Amniotic epithelial cell (primary cell): Measurements from ENCODE around the gene AVPR1B.

Experiments
- DNase-seq: peaks from one replicate; pipeline ENCODE4 v3.0.0-alpha.2; 2010; ENCODE audit warnings: low read depth

Gene AVPR1B

GRCh38 chr1:206112600-206113301 lies 4.4 kb downstream of the AVPR1B start:
- no peak for DNase-seq

- peak; percentile 60 for DNase-seq
Measured at GRCh38 chr1:206111271-206111927, 5.8 kb downstream of the AVPR1B start.

DNA sequence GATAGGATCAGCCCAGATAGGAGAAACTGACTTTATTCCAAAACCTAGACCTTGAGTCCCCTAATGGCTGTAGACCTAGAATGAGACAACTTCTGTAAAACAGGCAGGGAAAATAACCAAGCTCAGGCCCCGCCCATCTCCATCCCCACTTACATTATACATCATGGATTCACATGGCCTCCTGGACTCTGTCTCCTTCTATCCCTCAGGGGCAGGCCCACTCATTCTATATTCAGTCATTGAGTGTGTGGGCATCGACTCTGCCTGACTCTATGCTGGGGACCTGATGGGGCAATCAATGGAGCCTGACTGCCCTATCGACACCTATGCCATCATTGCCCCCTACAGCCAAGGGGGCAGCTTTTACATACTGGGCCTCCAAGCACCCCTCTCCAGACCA lies 6.4 kb downstream of the AVPR1B start:
- DNase-seq = no peak

DNA sequence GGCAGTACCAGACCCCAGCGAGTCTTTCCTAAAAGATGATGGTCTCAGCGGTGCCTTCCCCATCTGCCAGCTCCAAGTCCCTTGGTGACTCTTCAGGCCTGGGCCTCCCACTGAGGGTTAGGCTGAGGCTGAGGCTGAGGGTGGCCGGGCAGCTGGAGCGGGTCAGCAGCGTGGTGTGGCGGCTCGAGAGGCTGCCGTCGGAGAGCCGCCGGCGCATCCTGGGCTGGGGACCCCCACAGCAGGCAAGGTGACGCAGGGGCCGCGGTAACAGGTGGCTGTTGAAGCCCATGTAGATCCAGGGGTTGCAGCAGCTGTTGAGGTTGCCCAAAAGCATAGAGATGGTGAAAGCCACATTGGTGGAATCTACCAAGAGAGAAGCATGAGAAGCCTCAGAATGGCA lies 7.0 kb downstream of the AVPR1B start:
- DNase-seq = no peak

DNA sequence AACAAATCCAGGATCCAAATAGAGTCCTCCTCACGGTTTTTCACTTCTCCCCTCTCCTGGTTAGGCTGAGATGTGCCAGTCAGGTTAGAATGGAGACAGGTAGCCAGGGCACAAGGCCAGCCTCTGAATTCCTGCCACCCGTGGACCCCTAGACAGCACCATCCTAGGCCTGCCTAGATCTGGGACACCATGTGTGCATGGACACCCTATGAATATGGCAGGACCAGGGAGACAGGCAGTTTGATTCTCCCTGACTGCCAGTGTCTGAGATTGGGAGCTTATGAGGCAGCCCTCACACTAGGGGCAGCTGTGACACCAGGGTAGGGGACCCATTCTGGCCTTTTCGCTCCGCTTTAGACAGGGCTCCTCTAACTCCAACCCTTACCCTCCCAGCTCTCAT lies 7.5 kb downstream of the AVPR1B start:
- no peak for DNase-seq

DNA sequence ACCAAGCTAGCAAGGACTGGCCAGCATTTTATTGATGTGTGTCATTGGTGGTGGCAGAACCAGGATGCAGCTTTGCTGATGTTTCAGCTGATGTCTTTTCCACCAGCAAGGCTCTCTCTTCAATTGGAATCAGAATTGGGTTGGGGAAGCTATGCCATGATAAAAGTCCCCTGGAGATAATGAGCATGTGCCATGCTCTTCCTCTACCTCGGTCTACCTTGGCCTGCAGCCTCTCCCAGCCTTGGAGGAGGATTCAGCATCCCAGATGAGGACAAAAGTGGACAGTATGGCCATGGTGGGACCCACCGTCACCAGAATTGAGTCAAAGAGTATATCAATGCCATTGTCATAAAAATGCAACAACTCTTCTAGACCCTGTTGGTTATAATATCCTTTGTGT lies 8.6 kb downstream of the AVPR1B start:
- no peak for DNase-seq

- DNase-seq = no peak
Measured at GRCh38 chr1:206107168-206107544, 10.0 kb downstream of the AVPR1B start.

DNA sequence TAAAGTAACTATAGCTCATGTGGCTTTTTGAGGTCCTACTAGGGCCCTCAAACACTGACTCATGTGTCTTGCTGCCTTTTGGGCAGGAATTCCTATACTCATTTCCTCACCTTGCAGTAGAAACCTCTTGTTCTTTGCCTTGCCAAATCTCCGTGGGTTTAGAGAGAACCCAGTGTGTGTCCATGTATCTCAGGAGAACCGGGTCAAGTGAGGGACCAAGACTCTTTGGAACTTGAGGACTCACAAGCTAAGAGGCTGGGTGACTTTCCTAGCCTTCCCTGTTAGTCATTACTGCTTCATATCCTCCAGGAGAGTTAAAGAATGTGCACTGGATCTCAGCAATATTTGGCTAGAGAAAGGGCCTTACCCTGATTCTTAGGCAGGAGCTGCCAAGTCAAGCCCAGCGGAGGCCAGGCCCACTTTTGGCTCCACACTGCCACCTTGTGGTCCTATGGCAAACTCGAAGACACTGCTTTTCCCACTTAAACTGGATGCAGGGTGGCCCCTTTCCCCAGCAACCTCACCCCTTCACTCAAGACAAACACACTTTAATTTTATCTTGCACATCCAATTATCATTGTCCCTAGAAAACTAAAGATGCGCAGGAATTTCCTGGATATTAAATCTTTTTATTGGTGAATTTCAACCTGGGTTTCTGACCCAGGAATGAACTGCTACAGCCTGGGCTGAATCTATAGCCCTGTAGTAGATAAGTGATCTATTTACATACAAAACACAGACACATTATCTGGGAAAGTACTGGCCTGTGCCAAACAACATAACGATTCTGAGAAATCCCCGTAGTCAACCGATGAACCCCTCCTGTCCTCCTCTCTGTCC lies 10.6 kb downstream of the AVPR1B start:
- peak; percentile 50 for DNase-seq

GRCh38 chr1:206105464-206105995 lies 11.7 kb downstream of the AVPR1B start:
- DNase-seq = no peak

DNA sequence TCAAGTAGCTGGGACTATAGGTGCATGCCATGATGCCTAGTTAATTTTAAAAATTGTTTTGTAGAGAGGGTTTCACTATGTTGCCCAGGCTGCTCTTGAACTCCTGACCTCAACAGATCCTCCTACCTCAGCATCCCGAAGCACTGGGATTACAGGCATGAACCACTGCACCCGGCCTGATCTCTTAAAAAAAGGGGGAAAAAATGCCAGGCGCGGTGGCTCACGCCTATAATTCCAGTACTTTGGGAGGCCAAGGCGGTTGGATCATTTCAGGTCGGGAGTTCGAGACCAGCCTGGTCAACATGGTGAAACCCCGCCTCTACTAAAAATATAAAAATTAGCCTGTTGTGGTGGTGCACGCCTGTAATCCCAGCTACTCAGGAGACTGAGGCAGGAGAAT lies 13.2 kb downstream of the AVPR1B start:
- DNase-seq = no peak

GRCh38 chr1:206102292-206102936 lies 14.8 kb downstream of the AVPR1B start:
- DNase-seq = peak; percentile 49

DNA sequence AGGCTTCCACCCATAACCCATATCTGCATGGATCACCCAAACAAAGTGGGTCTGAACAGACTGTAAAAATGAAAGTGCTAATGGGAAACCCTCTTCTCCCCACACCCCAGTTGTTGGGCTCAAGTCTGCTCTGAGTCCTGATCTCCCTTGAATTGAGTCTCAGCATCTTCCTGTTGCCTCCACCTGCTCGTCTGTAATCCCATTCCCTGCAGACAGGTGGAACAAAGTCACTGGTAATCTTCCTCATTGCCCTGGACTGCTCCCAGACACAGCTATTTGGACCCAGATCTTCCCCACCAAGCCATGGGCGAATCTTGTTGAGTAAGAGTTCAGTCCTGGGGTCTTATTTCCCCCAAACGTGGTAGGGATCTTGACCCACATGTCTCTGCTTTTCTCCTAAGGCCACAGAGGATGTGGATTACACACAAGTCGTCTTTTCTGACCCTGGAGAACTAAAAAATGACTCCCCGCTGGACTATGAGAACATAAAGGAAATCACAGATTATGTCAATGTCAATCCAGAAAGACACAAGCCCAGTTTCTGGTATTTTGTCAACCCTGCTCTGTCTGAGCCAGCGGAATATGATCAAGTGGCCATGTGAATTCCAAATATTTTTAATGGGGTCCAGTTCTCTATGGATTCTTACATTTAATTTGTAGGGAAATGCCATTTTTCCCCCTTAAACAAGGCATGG lies 15.7 kb downstream of the AVPR1B start:
- no peak for DNase-seq

DNA sequence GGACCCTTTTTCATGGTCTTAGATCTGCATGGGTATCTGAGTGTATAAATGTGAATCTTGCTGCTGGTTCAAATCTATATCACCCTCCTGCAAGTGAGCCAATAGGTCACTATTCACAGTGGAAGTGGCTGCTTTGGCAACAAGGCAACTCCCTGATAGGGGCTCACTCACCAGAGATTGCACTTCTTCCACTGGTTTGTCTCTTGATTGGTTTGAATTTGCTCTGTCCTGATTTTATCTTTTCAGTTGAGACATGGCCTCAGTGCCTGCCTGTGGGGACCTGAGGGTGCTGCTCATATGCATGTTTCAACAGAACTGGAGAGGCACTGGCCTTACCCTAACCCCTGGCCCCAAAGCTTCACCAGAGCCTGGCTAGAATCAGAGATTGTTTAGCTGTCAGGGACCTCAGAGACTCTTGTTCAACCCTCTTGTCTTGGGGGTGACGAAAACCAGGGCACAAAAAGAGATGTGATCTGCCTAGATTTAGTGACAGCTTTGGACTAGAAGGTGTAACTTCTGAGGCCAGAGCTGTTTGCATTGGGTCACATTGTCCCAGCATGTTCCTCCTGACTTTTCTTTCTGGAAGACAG lies 16.9 kb downstream of the AVPR1B start:
- no peak for DNase-seq

DNA sequence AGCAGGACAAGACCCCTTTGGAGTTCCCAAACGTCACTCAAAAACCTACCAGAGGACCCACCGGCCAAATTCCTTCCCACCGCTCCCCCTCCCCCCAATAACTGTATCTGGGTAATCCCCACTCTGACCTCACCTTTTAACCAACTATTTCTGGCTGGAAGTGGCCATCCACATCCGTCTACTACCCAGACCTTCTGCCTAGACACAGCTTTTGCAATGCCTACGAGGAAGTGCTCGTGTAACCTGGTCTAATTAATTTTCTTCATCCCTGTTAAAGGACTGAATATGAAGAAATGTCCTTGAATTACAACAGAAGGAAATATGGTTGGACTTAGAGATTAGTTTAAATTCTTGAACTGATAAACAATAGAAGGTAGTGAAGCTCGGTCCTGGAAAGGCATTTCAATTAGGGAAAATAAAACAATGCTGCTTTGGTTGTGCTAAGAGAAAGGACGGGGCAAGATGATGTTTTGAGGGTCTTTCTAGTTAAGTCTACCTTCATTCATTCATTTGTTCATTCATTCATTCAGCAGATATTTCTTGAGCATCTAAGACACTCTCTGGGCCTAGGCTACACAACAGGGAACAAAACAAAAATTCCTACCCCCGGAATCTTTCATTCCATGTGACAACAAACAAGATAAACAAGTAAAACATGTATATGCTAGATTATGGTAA lies 18.8 kb downstream of the AVPR1B start:
- peak; percentile 8 for DNase-seq

- DNase-seq = no peak
Measured at GRCh38 chr1:206097381-206097780, 19.8 kb downstream of the AVPR1B start.

- DNase-seq = no peak
Measured at GRCh38 chr1:206094024-206094423, 23.2 kb downstream of the AVPR1B start.

DNA sequence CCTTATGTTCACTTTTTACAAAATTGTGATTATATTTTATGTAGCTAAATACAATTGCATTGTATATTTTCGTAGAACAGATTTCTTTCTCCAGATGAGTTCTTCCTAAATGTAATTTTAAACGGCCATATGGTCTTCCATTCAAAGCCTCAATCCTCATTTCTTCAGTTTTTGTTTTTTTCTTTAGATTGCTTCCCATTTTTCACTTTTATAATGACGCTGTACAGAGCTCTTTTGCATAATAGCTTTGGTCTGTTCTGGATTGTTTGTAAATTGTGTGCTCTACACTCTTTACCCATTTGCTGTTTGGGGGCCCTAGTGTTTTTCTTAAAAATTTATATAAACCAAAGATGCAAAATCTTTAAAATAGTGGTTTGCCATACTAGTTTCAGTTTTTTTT lies 27.8 kb downstream of the AVPR1B start:
- no peak for DNase-seq

GRCh38 chr1:206087091-206087490 lies 30.1 kb downstream of the AVPR1B start:
- no peak for DNase-seq

GRCh38 chr1:206083750-206084149 lies 33.4 kb downstream of the AVPR1B start:
- no peak for DNase-seq

GRCh38 chr1:206082831-206083695 lies 34.1 kb downstream of the AVPR1B start:
- DNase-seq = no peak
